Body of pancreas (tissue), 4 donors: ENCODE data around the gene TRAPPC12. TPM values are rescaled to one million over a fixed set of nuclear protein-coding genes. Genes with fewer than 3 reads are reported as not detected.
A peak's percentile ranks its signal among the peaks of the same experiment; 100 is the strongest.

ENCODE experiments used
- ATAC-seq: fragments of 150-250 bp; one replicate; pipeline ENCODE4 v1.9.1; 2016
- DNase-seq, 4 donors: peaks; one replicate each; pipeline ENCODE4 v3.0.0-alpha.2; 2019
- H3K27ac ChIP-seq, 4 donors: fragments of 200-600 bp; sonication (generic); 1 replicate in 3 of 4; 2 replicates in 1 of 4; pipeline versions ENCODE4 v1.5.1 to v1.6.1; 2016 to 2019; ENCODE audit warnings: mild to moderate bottlenecking in 1 of 4, mixed read lengths in 1 of 4, moderate library complexity in 1 of 4
- H3K27me3 ChIP-seq, 2 donors: fragments of 200-600 bp; sonication (generic); one replicate each; pipeline ENCODE4 v1.6.0; 2016; ENCODE audit warnings: mild to moderate bottlenecking in 1 of 2
- H3K36me3 ChIP-seq, 2 donors: fragments of 200-600 bp; sonication (generic); replicated peaks in 1 of 2; 2 replicates each; pipeline ENCODE4 v1.5.1; 2016; ENCODE audit warnings: low read depth in 2 of 2; ENCODE audit not compliant: insufficient read depth in 1 of 2
- H3K4me1 ChIP-seq: fragments of 200-600 bp; sonication (generic); one replicate; pipeline ENCODE4 v1.6.0; 2016
- H3K4me3 ChIP-seq, 2 donors: fragments of 200-600 bp; sonication (generic); 1 replicate in 1 of 2; 2 replicates in 1 of 2; pipeline ENCODE4 v1.5.1; 2016 to 2019
- H3K9me3 ChIP-seq, 3 donors: fragments of 200-600 bp; sonication (generic); 1 replicate in 2 of 3; 2 replicates in 1 of 3; pipeline ENCODE4 v1.5.1; 2016
- CTCF ChIP-seq, 7 experiments: fragments of 450-650 bp in 4 of 7; fragments of 200-600 bp in 3 of 7; sonication (generic) in 3 of 7; IDR thresholded peaks; one replicate each; pipeline ENCODE4 v1.5.1; 2016 to 2019; ENCODE audit warnings: antibody characterized with exemption in 7 of 7
- POLR2A ChIP-seq, 3 donors: fragments of 450-650 bp; IDR thresholded peaks; one replicate each; pipeline ENCODE4 v1.6.1; 2016; ENCODE audit warnings: antibody characterized with exemption in 3 of 3, mild to moderate bottlenecking in 2 of 3
- WGBS, 2 donors: methylation state at CpG; one replicate each; pipeline ENCODE4 v1.1.5; 2017; 5-methylcytosine and 5-hydroxymethylcytosine counted together
- intact Hi-C: fragments of 100-400 bp; cut with DNase I; formaldehyde crosslinking; loops from one replicate; pipeline ENCODE4 v1.15.1; 2023
- total RNA-seq, 2 donors: library from RNA; depleted of rRNA; stranded (reverse); fragments of >200 nt; gene quantifications; one replicate each; pipeline ENCODE4 v1.1.0, GENCODE V29; 2016

The TRAPPC12 gene
- total RNA-seq, 2 donors from 2014 or later, result 43.1 to 134 TPM

GRCh38 chr2:3465844-3466481 lies 86.5 kb downstream of the TRAPPC12 start:
- intact Hi-C loops, result no loop called here
- TF ChIP-seq POLR2A (IDR thresholded peaks at IDR 0.05) (no peak), CTCF (IDR thresholded peaks at IDR 0.05) (no peak)
- Histone ChIP-seq H3K4me1 (peaks cover under 1% of the 10 kb centered on the region), H3K36me3 (peaks cover 5 to 25% of the 10 kb centered on the region in 2 donors), H3K27me3 (no peaks in the 10 kb centered on the region), H3K9me3 (no peaks in the 10 kb centered on the region), H3K27ac (peak overlapping the region in 1 of 4 donors; percentile 31), H3K4me3 (no peak overlapping the region)
- peak in 1 of 4 donors; percentile 45 for DNase-seq
- peak; percentile 39 for ATAC-seq
- WGBS, 2 donors, result 78 to 86% methylated on average over 10 to 13 of the region's 13 CpGs

GRCh38 chr2:3466482-3466863 lies 87.0 kb downstream of the TRAPPC12 start:
- no peaks in the 10 kb centered on the region for H3K4me1 ChIP-seq
- peaks cover 5 to 25% of the 10 kb centered on the region in 2 donors for H3K36me3 ChIP-seq

GRCh38 chr2:3466966-3467365 lies 87.5 kb downstream of the TRAPPC12 start:
- intact Hi-C loops, result no loop called here
- H3K36me3 ChIP-seq, result peaks cover 5 to 25% of the 10 kb centered on the region in 2 donors

More at GRCh38 chr2:3466482-3466863, 87.0 kb downstream of the TRAPPC12 start:
- ATAC-seq, result no peak
- no peak for TF ChIP-seq POLR2A (IDR thresholded peaks at IDR 0.05)
- no peak for TF ChIP-seq CTCF (IDR thresholded peaks at IDR 0.05)
- 93% methylated on average over 8 to 9 of the region's 9 CpGs for WGBS, 2 donors
- intact Hi-C loops, result no loop called here
- Histone ChIP-seq H3K4me3 (no peak overlapping the region), H3K9me3 (no peaks in the 10 kb centered on the region), H3K27me3 (no peaks in the 10 kb centered on the region), H3K27ac (peak overlapping the region in 1 of 4 donors; percentile 31)
- DNase-seq, result no peak

GRCh38 chr2:3467654-3468053 lies 88.2 kb downstream of the TRAPPC12 start:
- H3K4me3 ChIP-seq, result no peak overlapping the region
- no peak overlapping the region for H3K27ac ChIP-seq
- DNase-seq (no peak), ATAC-seq (no peak)
- intact Hi-C loops, result no loop called here
- no peak for TF ChIP-seq POLR2A (IDR thresholded peaks at IDR 0.05)
- TF ChIP-seq CTCF (IDR thresholded peaks at IDR 0.05), result no peak
- no peaks in the 10 kb centered on the region for H3K4me1 ChIP-seq
- 89 to 94% methylated on average over 12 to 15 of the region's 15 CpGs for WGBS, 2 donors
- no peaks in the 10 kb centered on the region for H3K27me3 ChIP-seq
- H3K9me3 ChIP-seq, result no peaks in the 10 kb centered on the region
- H3K36me3 ChIP-seq, result peaks cover 5 to 25% of the 10 kb centered on the region in 2 donors

More at GRCh38 chr2:3466966-3467365, 87.5 kb downstream of the TRAPPC12 start:
- Histone ChIP-seq H3K27ac (no peak overlapping the region), H3K9me3 (no peaks in the 10 kb centered on the region), H3K4me1 (no peaks in the 10 kb centered on the region), H3K4me3 (no peak overlapping the region), H3K27me3 (no peaks in the 10 kb centered on the region)
- TF ChIP-seq POLR2A (IDR thresholded peaks at IDR 0.05), result no peak
- TF ChIP-seq CTCF (IDR thresholded peaks at IDR 0.05), result no peak
- 92% methylated on average over 13 to 14 of the region's 14 CpGs for WGBS, 2 donors
- DNase-seq, result no peak
- ATAC-seq, result no peak
